GM13977 (cell line): Measurements from ENCODE around the gene STMN3.

Source experiments
- DNase-seq: peaks from one replicate; pipeline ENCODE4 v3.0.0; 2012; ENCODE audit warnings: low spot score
- in situ Hi-C: fragments of 300-500 bp; cut with MboI; formaldehyde crosslinking; loops from one replicate; pipeline ENCODE4 v1.12.0; 2022; ENCODE audit warnings: low sequenced_read_pairs, low pct_unique_long_range_greater_than_20kb, mixed read lengths, inconsistent platforms; ENCODE audit not compliant: unreplicated experiment
- TF ChIP-seq, protein P1 (sequence below): IDR thresholded peaks from 2 replicates; pipeline ENCODE4 v1.5.1; 2012; ENCODE audit warnings: mild to moderate bottlenecking, control low read depth; ENCODE audit not compliant: insufficient read depth; ENCODE audit errors: extremely low read depth, missing control alignments

STMN3 gene

DNA sequence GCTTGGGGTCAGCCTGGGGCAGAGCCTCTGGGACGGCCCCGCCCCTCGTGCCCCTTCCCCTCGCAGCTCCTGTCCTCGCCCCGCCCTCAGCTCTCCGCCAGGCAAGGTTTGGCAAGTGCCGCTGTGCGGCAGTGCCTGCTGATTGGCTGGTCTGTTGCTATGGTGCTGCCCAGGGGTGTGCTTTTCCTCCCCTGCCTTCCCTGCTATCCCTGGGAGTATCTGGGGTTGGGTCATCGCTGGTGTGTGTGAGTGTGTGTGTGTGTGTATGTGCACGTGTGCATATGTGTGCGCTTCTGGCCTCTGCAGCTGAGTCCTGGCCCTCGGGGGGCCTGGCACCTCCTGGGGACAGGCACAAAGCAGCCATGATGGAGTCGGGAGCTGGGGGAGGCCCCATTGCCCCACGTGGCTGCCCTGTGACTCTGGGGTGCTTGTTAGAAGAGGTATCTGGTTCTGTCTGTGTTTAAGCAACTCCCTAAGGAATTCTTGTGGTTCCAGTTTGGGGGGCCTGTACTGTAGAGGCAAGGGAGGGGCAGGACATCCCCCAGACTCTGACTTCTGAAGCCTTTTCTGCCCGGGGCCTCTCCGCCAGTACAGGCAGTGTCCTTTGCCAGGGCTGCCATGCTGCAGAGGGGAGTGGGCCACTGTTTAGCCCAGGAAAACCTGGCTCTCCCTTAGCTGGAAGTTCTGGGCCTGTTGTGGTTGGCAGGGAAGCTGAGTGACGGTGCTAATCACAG lies 11.8 kb upstream of the STMN3 start:
- in situ Hi-C loops, result no loop called here
- TF ChIP-seq, protein P1, sequence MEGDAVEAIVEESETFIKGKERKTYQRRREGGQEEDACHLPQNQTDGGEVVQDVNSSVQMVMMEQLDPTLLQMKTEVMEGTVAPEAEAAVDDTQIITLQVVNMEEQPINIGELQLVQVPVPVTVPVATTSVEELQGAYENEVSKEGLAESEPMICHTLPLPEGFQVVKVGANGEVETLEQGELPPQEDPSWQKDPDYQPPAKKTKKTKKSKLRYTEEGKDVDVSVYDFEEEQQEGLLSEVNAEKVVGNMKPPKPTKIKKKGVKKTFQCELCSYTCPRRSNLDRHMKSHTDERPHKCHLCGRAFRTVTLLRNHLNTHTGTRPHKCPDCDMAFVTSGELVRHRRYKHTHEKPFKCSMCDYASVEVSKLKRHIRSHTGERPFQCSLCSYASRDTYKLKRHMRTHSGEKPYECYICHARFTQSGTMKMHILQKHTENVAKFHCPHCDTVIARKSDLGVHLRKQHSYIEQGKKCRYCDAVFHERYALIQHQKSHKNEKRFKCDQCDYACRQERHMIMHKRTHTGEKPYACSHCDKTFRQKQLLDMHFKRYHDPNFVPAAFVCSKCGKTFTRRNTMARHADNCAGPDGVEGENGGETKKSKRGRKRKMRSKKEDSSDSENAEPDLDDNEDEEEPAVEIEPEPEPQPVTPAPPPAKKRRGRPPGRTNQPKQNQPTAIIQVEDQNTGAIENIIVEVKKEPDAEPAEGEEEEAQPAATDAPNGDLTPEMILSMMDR, result no peak
- DNase-seq, result no peak

DNA sequence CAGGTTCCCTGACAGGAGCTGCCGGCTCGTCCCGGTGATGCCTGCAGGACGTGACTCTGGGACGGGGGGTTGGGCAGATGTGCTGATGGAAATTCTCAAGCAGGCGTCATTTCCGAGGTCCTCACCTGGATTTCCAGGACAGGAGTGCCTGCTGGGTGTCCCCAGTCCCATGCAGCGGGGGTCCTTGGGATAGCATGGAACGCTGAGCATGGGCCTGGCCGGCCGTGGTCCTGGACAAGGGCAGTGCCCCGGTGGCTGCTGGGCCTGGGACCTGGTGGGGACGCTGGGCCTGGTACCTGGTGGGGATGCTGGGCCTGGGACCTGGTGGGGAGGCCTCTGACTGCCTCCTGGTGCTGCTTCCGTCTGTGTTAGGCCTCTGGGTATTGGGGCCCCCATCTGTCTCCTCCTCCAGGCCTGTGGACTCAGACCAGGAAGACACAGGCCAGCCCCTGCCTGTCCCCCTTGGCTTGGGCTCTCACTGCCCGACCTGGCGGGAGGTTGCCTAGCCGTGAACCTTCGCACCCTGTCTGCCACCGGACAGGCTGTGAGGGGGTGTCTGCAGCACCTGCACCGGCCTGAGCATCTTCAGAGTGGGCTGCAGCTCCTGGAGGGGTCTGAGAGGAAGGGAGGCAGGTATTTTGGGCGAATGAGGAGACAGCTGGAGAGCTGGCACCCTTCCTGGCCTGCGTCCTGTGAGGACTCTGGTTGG lies 11.1 kb upstream of the STMN3 start:
- in situ Hi-C loops, result no loop called here
- no peak for DNase-seq
- TF ChIP-seq, protein P1, result no peak

DNA sequence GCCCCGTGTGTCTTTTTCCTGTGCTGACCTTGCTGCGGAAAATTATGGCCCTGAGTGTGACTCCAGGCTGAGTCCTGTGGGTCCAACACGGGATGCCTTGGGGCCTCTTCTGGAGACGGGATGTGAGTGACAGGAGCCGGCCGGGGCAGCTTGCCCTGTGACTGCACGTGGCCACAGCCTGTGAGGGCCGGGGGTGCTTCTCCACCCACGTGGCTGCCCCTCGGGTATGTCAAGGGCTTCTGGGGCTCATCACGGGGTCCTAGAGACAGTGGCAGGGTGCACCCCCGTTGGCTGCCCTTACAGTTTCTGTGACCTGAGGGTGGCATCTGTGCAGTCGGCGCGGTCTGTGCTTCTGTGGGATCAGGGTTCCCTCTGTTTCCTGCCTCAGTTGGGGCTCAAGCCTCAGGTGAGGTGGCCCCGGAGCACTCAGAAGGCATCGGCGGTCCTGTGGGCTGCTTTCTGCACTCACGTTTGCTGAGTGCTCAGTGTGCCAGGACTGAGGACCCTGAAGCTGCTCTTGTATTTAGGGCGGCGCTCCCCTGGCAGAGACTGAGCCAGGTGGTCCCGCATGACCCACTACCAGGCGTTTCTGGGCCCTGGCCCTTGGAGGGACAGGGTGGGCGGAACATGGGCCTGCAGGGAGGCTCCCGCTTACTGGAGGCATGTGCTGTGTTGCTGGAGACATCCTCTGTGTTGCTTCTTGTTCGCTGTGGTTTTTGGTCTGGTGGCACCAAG lies 10.3 kb upstream of the STMN3 start:
- TF ChIP-seq, protein P1, result no peak
- in situ Hi-C loops, result no loop called here
- DNase-seq, result no peak

DNA sequence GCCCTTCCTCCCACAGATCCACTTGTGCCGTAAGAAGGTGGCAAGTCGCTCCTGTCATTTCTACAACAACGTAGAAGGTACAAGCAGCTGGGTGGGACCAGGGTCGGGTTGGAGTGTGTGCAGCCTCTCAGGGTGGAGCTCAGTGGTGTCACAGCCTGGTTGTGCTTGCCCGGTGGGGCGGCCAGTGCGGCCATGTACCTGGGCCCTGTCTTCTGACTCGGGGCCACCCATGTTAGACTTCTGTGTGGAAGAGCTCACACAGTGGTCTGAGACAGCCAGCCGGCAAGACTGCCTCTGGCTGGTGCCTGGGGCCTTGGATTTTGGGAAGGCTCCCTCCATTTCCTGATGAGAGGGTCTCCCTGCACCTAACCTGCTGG lies 9.6 kb upstream of the STMN3 start:
- in situ Hi-C loops, result no loop called here
- TF ChIP-seq, protein P1, result no peak
- DNase-seq, result no peak

DNA sequence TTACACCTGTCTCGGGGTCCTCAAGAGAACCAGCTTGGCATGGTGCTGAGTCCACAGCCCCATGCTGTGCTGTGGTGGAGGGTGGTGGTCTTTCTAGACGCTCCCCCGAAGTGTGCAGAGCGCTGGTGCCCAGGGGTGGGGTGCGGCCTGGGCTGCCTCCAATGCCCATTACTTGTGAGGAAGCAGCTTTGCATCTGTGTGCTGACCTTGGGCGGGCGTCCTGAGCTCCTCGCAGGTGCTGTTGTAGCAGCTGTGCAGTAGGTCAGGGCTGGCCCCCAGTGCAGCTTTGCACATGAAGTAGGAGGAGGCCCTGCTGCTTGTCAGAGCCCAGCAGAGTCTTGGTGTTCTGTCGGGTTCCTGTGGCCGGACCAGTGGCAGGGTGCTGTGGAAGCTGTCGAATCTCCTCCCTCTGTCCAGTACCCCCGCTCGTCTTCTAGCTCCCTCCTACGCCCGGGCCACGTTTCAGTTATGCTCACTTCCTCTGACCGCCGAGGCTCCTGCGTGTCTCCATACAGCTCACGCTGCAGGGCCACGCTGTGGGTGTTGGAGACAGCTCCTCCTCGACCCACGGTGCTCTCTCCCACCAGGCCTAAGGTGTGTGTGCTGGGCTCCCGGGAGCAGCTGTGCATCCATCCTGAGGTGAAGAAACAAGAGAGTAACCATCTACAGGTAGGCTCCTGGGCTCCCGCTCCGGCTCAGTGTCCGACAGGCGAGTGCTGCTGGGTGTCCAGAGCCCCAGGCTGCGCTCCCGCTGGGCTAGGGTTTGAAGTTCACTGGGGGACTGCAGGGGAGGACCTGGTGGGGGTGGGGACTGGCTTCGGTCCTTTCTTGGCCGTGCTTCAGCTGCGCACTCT lies 9.0 kb upstream of the STMN3 start:
- TF ChIP-seq, protein P1, result no peak
- in situ Hi-C loops, result no loop called here

DNA sequence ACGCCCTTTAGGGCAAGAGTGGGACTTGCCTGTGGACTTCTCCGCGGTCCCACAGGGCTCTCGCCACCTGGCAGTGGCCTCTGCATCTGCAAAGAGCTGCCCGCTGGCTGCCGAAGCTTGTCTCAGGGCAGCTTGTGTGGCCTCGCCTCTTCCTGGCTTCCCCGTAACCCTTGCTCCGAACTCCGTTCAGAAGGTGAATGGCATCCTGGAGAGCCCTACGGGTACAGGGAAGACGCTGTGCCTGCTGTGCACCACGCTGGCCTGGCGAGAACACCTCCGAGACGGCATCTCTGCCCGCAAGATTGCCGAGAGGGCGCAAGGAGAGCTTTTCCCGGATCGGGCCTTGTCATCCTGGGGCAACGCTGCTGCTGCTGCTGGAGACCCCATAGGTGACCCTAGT lies 7.9 kb upstream of the STMN3 start:
- TF ChIP-seq, protein P1, result no peak
- in situ Hi-C loops, result no loop called here
- no peak for DNase-seq

More for the DNA sequence above, 9.0 kb upstream of the STMN3 start:
- no peak for DNase-seq
